HEK293 (cell line): ENCODE data around the gene FBXO42.
"Not testable (repeated sequence)": the region's sequence is repeated elsewhere in the genome, so short reads cannot be mapped to it uniquely, and the experiment has no call there.

Source experiments
- CTCF ChIA-PET: fragments of 350-600 bp; formaldehyde crosslinking; extraction: SDS; loops from one replicate; lab custom pipeline; 2021; ENCODE audit warnings: antibody characterized with exemption; lab: Yijun Ruan, JAX
- POLR2A ChIA-PET: fragments of 300-600 bp; formaldehyde crosslinking; extraction: SDS; loops from one replicate; lab custom pipeline; 2020; ENCODE audit warnings: antibody characterized with exemption, inconsistent platforms; lab: Yijun Ruan, JAX
- H3K27ac ChIP-seq: fragments of 200-500 bp; sonication (Bioruptor generic); 2 replicates; pipeline ENCODE4 v1.5.1; 2014; ENCODE audit warnings: low read depth, low read length, control low read depth, inconsistent platforms; ENCODE audit errors: extremely low read depth
- H3K36me3 ChIP-seq, 2 experiments: fragments of 200-500 bp in 1 of 2; sonication (Bioruptor generic) in 1 of 2; 1 replicate in 1 of 2; 2 replicates in 1 of 2; pipeline ENCODE4 v1.5.1; 2014 to 2017; ENCODE audit warnings: inconsistent platforms in 2 of 2, low read length in 2 of 2; ENCODE audit not compliant: control insufficient read depth in 2 of 2, insufficient read depth in 1 of 2
- H3K4me1 ChIP-seq: fragments of 200-500 bp; sonication (Bioruptor generic); 2 replicates; pipeline ENCODE4 v1.5.1; 2014; ENCODE audit warnings: mild to moderate bottlenecking, low read length, inconsistent platforms; ENCODE audit not compliant: control insufficient read depth, insufficient read depth
- H3K4me3 ChIP-seq: 2 replicates; pipeline ENCODE4 v1.5.1; 2011; ENCODE audit warnings: low read depth, mild to moderate bottlenecking, control low read depth, low read length, moderate library complexity
- H3K9me3 ChIP-seq: fragments of 200-500 bp; sonication (Bioruptor generic); 2 replicates; pipeline ENCODE4 v1.5.1; 2014; ENCODE audit warnings: low read depth, low read length, inconsistent platforms; ENCODE audit not compliant: control insufficient read depth, insufficient read depth
- GLI2 ChIP-seq: fragments of 450-650 bp; formaldehyde crosslinking; IDR thresholded peaks from 2 replicates; pipeline ENCODE4; 2017; ENCODE audit warnings: missing biosample characterization, missing genetic modification characterization, low read depth, borderline replicate concordance
- MEIS1 ChIP-seq: sonication (generic); formaldehyde crosslinking; IDR thresholded peaks from 2 replicates; pipeline ENCODE4 v1.8.1; 2022; ENCODE audit warnings: missing genetic modification reagents, mild to moderate bottlenecking, borderline replicate concordance
- RBAK ChIP-seq: fragments of 450-650 bp; formaldehyde crosslinking; IDR thresholded peaks from 2 replicates; pipeline ENCODE4 v1.5.1; 2016; ENCODE audit warnings: missing biosample characterization, missing genetic modification characterization
- SCRT2 ChIP-seq: fragments of 450-650 bp; formaldehyde crosslinking; IDR thresholded peaks from 2 replicates; pipeline ENCODE4 v1.5.1; 2016; ENCODE audit warnings: missing biosample characterization, missing genetic modification characterization
- SP2 ChIP-seq: fragments of 450-650 bp; formaldehyde crosslinking; IDR thresholded peaks from 2 replicates; pipeline ENCODE4 v1.5.1; 2016; ENCODE audit warnings: missing biosample characterization, missing genetic modification characterization
- WT1 ChIP-seq: fragments of 450-650 bp; formaldehyde crosslinking; IDR thresholded peaks from 2 replicates; pipeline ENCODE4 v1.5.1; 2016; ENCODE audit warnings: missing biosample characterization, missing genetic modification characterization
- YY1 ChIP-seq: fragments of 450-650 bp; formaldehyde crosslinking; IDR thresholded peaks from 2 replicates; pipeline ENCODE4 v1.5.1; 2018; ENCODE audit warnings: missing biosample characterization, missing genetic modification characterization
- ZFP3 ChIP-seq: fragments of 450-650 bp; formaldehyde crosslinking; IDR thresholded peaks from 2 replicates; pipeline ENCODE4 v1.5.1; 2016; ENCODE audit warnings: low read depth, missing biosample characterization, missing genetic modification characterization
- ZIC2 ChIP-seq: fragments of 450-650 bp; formaldehyde crosslinking; IDR thresholded peaks from 2 replicates; pipeline ENCODE4 v1.5.1; 2016; ENCODE audit warnings: missing biosample characterization, missing genetic modification characterization
- ZNF140 ChIP-seq: fragments of 450-650 bp; formaldehyde crosslinking; IDR thresholded peaks from 2 replicates; pipeline ENCODE4 v1.5.1; 2016; ENCODE audit warnings: missing biosample characterization, missing genetic modification characterization
- ZNF146 ChIP-seq: fragments of 450-650 bp; formaldehyde crosslinking; IDR thresholded peaks from 2 replicates; pipeline ENCODE4 v1.5.1; 2016; ENCODE audit warnings: missing biosample characterization, missing genetic modification characterization
- ZNF175 ChIP-seq: fragments of 450-650 bp; formaldehyde crosslinking; IDR thresholded peaks from 2 replicates; pipeline ENCODE4 v1.5.1; 2016; ENCODE audit warnings: missing biosample characterization, missing genetic modification characterization
- ZNF292 ChIP-seq: fragments of 450-650 bp; formaldehyde crosslinking; IDR thresholded peaks from 2 replicates; pipeline ENCODE4 v1.5.1; 2016; ENCODE audit warnings: low read depth, missing biosample characterization, missing genetic modification characterization, borderline replicate concordance
- ZNF354C ChIP-seq: fragments of 450-650 bp; formaldehyde crosslinking; IDR thresholded peaks from 2 replicates; pipeline ENCODE4 v1.5.1; 2016; ENCODE audit warnings: missing biosample characterization, missing genetic modification characterization, low read depth, borderline replicate concordance
- ZNF394 ChIP-seq: fragments of 450-650 bp; formaldehyde crosslinking; IDR thresholded peaks from 2 replicates; pipeline ENCODE4 v1.5.1; 2016; ENCODE audit warnings: missing biosample characterization, missing genetic modification characterization, mild to moderate bottlenecking, moderate library complexity, borderline replicate concordance
- ZNF404 ChIP-seq: fragments of 450-650 bp; formaldehyde crosslinking; IDR thresholded peaks from 2 replicates; pipeline ENCODE4 v1.5.1; 2017; ENCODE audit warnings: missing biosample characterization, missing genetic modification characterization
- ZNF585B ChIP-seq: fragments of 450-650 bp; formaldehyde crosslinking; IDR thresholded peaks from 2 replicates; pipeline ENCODE4 v1.5.1; 2016; ENCODE audit warnings: missing biosample characterization, missing genetic modification characterization
- ZNF629 ChIP-seq: fragments of 450-650 bp; formaldehyde crosslinking; IDR thresholded peaks from 2 replicates; pipeline ENCODE4 v1.5.1; 2017; ENCODE audit warnings: missing biosample characterization, missing genetic modification characterization
- ZNF660 ChIP-seq: fragments of 450-650 bp; IDR thresholded peaks from 2 replicates; pipeline ENCODE4 v1.5.1; 2018; ENCODE audit warnings: missing biosample characterization, mild to moderate bottlenecking, missing genetic modification characterization
- ZNF677 ChIP-seq: fragments of 450-650 bp; IDR thresholded peaks from 2 replicates; pipeline ENCODE4 v1.5.0; 2018; ENCODE audit warnings: missing biosample characterization, mild to moderate bottlenecking, missing genetic modification characterization, moderate library complexity
- TF ChIP-seq, protein P1 (sequence below): fragments of 450-650 bp; formaldehyde crosslinking; IDR thresholded peaks from 2 replicates; pipeline ENCODE4 v1.5.1; 2016; ENCODE audit warnings: missing biosample characterization, missing genetic modification characterization
- TF ChIP-seq, protein P2 (sequence below): sonication (generic); formaldehyde crosslinking; IDR thresholded peaks from 2 replicates; pipeline ENCODE4 v1.8.1; 2022; ENCODE audit warnings: mild to moderate bottlenecking, moderate library complexity, missing genetic modification reagents
- TF ChIP-seq, protein P3 (sequence below): fragments of 450-650 bp; formaldehyde crosslinking; conservative IDR thresholded peaks from 2 replicates; pipeline ENCODE4 v1.5.1; 2016; ENCODE audit warnings: low read depth, missing biosample characterization, missing genetic modification characterization

FBXO42 gene

DNA sequence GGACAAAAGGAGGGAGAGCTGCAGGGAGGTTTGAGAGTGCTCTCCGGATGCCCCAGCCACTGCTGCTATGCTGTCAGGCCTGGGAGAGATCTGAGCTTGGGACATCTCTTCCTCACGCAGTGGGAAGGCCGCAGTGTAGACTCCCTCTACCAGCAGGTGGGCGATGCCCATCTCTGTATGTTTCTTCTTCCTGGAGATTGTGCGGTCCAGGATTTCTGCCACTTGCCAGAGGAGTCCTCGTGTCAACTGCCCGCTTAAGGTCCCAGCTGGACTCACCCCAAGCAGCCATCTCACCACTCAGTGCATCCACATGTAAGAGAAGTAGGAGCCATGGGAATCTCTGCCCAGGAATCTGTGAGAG, 126.2 kb downstream of the FBXO42 start:
- no peak overlapping the region for H3K4me3 ChIP-seq
- H3K9me3 ChIP-seq: no peaks in the 10 kb centered on the region
- no peaks in the 10 kb centered on the region for H3K4me1 ChIP-seq
- ChIA-PET POLR2A (no interaction called here), CTCF (interaction anchor here (0.6 kb wide), 1 partner anchor 10 kb away, joined by 3 read pairs; no protein-coding TSS in a partner anchor)
- no peak overlapping the region for H3K27ac ChIP-seq
- H3K36me3 ChIP-seq: peaks cover 0 to 4% of the 10 kb centered on the region in 2 experiments; a peak in 1 of 3 replicates
- no peak for TF ChIP-seq WT1
- TF ChIP-seq ZNF677 (tag by site-specific recombination): no peak
- TF ChIP-seq, protein P1, sequence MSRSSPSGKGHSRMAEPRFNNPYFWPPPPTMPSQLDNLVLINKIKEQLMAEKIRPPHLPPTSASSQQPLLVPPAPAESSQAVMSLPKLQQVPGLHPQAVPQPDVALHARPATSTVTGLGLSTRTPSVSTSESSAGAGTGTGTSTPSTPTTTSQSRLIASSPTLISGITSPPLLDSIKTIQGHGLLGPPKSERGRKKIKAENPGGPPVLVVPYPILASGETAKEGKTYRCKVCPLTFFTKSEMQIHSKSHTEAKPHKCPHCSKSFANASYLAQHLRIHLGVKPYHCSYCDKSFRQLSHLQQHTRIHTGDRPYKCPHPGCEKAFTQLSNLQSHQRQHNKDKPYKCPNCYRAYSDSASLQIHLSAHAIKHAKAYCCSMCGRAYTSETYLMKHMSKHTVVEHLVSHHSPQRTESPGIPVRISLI (tag by site-specific recombination): no peak
- TF ChIP-seq GLI2 (tag by site-specific recombination): no peak
- TF ChIP-seq, protein P2, sequence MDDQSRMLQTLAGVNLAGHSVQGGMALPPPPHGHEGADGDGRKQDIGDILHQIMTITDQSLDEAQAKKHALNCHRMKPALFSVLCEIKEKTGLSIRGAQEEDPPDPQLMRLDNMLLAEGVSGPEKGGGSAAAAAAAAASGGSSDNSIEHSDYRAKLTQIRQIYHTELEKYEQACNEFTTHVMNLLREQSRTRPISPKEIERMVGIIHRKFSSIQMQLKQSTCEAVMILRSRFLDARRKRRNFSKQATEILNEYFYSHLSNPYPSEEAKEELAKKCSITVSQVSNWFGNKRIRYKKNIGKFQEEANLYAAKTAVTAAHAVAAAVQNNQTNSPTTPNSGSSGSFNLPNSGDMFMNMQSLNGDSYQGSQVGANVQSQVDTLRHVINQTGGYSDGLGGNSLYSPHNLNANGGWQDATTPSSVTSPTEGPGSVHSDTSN (CRISPR knock-in tag): no peak

DNA sequence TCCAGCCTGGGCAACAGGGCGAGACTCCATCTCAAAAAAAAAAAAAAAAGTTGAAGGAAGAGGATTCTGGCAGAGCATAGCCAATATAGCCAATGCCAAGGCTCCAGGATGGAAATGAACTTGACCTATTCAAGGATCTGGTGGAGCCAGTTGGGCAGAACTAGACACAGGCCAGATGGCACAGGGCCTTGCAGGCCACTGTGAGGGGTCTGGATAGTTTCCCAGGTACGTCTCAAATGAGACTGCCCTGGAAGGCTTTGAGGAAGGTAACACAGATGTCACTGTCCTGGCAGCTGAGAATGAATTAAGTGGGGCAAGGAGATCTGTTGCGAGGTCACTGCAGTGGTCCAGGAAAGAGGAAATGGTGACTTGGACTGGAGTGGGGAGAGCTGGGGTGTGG, 127.8 kb downstream of the FBXO42 start:
- TF ChIP-seq ZIC2 (tag by site-specific recombination) (no peak), ZNF585B (no peak), ZNF146 (tag by site-specific recombination) (no peak), SCRT2 (tag by site-specific recombination) (no peak), YY1 (tag by site-specific recombination) (no peak), GLI2 (tag by site-specific recombination) (no peak), ZNF660 (tag by site-specific recombination) (no peak), MEIS1 (CRISPR knock-in tag) (no peak), ZNF175 (tag by site-specific recombination) (no peak), SP2 (no peak)
- no peak overlapping the region for H3K27ac ChIP-seq
- no peaks in the 10 kb centered on the region for H3K36me3 ChIP-seq
- H3K9me3 ChIP-seq: no peaks in the 10 kb centered on the region
- ChIA-PET CTCF (no interaction called here), POLR2A (interaction anchor here (1.4 kb wide), 1 partner anchor 13 kb away, joined by 3 read pairs; the partner anchor contains the start of gene CPLANE2)
- no peaks in the 10 kb centered on the region for H3K4me1 ChIP-seq
- H3K4me3 ChIP-seq: no peak overlapping the region

DNA sequence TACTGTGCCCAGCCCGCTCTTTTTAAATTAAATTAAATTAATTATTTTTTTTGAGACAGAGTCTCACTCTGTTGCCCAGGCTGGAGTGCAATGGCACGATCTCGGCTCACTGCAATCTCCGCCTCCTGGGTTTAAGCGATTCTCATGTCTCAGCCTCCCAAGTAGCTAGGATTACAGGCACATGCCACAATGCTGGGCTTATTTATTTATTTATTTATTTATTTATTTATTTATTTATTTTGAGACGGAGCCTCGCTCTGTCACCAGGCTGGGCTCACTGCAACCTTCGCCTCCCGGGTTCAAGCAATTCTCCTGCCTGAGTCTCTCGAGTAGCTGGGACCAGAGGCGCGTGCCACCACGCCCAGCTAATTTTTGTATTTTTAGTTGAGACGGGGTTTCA, 129.6 kb downstream of the FBXO42 start:
- H3K4me3 ChIP-seq, H3K9me3 ChIP-seq, POLR2A ChIA-PET, H3K36me3 ChIP-seq, H3K27ac ChIP-seq, H3K4me1 ChIP-seq: not testable (repeated sequence)
- CTCF ChIA-PET: interaction anchor here (0.8 to 1.7 kb wide), 3 partner anchors 15 to 140 kb away, joined by 4 to 5 read pairs (median 5); no protein-coding TSS in a partner anchor
- TF ChIP-seq ZNF404 (tag by site-specific recombination) (peak; percentile 90; the same call in 1 of the 2 replicates), GLI2 (tag by site-specific recombination) (peak; percentile 62; the same call in 1 of the 2 replicates), ZNF394 (peak; percentile 97), ZNF140 (tag by site-specific recombination) (peak; percentile 88), ZNF292 (tag by site-specific recombination) (0 out of 2 replicates have a peak, but pooled peaks have one; percentile 60), RBAK (0 out of 2 replicates have a peak, but pooled peaks have one; percentile 64), ZNF354C (tag by site-specific recombination) (peak; percentile 84; the same call in 1 of the 2 replicates), ZFP3 (tag by site-specific recombination) (0 out of 2 replicates have a peak, but pooled peaks have one; percentile 41), ZNF629 (tag by site-specific recombination) (peak; percentile 61)
- TF ChIP-seq, protein P3, sequence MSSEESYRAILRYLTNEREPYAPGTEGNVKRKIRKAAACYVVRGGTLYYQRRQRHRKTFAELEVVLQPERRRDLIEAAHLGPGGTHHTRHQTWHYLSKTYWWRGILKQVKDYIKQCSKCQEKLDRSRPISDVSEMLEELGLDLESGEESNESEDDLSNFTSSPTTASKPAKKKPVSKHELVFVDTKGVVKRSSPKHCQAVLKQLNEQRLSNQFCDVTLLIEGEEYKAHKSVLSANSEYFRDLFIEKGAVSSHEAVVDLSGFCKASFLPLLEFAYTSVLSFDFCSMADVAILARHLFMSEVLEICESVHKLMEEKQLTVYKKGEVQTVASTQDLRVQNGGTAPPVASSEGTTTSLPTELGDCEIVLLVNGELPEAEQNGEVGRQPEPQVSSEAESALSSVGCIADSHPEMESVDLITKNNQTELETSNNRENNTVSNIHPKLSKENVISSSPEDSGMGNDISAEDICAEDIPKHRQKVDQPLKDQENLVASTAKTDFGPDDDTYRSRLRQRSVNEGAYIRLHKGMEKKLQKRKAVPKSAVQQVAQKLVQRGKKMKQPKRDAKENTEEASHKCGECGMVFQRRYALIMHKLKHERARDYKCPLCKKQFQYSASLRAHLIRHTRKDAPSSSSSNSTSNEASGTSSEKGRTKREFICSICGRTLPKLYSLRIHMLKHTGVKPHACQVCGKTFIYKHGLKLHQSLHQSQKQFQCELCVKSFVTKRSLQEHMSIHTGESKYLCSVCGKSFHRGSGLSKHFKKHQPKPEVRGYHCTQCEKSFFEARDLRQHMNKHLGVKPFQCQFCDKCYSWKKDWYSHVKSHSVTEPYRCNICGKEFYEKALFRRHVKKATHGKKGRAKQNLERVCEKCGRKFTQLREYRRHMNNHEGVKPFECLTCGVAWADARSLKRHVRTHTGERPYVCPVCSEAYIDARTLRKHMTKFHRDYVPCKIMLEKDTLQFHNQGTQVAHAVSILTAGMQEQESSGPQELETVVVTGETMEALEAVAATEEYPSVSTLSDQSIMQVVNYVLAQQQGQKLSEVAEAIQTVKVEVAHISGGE (tag by site-specific recombination): peak; percentile 75
